Colon (tissue), 2 donors: ENCODE measurements around the gene C6orf120.

Experiments
- FAIRE-seq: peaks from 2 replicates; lab custom pipeline; 2012; peaks lifted over from hg19 to GRCh38; lab: Jason Lieb, UNC
- donor health status: control.
- donor health status: control.

Gene C6orf120

GRCh38 chr6:169701954-169702839 lies at the start of gene C6orf120, which contains the start of gene WDR27:
C6orf120 (plus strand) TSS chr6:169702126; CDS start chr6:169702460, 334 bp downstream.
WDR27 (minus strand) TSS chr6:169702029; CDS start chr6:169689005, 13,024 bp downstream.
- no peak for FAIRE-seq

- FAIRE-seq, result no peak
Measured at GRCh38 chr6:169652896-169653295, 49.0 kb upstream of the C6orf120 start.

DNA sequence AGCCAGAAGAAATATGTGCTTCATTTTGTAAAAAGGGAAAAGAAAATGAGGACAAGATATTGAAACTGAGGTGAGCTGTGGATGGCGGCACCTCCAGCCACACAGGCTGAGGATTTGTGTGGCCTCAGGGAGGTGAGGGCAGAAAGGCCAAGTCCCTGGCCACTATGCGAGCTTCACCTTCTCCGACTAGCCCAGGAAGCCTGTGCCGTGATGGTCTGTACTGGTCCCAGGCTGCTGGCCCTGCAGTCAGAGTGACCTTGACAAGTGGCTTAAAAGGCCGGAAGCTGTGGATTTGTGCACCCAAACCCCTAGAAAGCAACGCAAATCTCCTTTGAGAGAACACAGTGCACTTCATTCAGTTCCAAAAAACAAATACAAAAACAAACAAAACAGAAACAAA lies 48.2 kb upstream of the C6orf120 start:
- FAIRE-seq, result no peak

GRCh38 chr6:169654598-169655391 lies 47.1 kb upstream of the C6orf120 start:
- no peak for FAIRE-seq

- no peak for FAIRE-seq
Measured at GRCh38 chr6:169656546-169657283, 45.2 kb upstream of the C6orf120 start.

GRCh38 chr6:169657284-169657610 lies 44.7 kb upstream of the C6orf120 start:
- no peak for FAIRE-seq

DNA sequence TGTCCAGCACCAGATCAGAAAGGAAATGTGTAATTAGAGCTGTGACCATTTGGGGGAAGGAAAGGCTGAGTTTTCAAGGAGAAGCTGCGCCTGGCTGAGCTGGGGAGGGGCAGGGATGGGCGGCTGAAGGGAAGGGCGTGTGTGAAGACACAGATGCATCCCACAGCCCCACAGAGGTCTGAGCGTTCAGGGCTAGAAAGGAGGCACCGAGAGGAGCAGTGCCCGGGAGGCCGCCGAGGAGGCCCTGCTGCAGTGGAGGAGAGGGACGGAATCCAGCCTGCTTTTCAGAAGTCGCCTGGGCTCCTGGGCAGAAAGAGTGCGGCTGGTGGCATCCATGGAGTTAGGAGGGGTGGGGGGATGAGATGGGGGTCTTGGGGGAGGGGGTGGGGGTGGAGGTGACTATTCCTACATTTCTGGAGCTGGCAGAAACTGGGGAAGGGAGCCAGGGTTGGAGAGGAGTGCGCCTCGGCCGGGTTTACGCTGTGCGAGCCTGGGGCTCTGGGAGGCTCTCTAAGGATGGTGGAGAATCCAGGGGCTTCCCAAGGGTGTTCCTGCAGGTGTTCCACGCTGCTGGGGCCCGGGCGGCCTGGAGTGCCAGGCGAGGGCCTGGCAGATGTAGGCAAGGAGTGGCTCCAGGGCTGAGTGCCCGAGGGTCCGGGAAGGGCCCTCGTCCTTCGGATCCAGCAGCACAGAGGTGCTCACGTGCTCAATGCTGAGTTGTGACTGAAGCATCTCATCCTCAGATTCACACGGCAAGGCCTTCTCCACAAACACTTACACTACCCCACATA lies 41.9 kb upstream of the C6orf120 start:
- no peak for FAIRE-seq

- no peak for FAIRE-seq
Measured at GRCh38 chr6:169660751-169661390, 41.1 kb upstream of the C6orf120 start.

DNA sequence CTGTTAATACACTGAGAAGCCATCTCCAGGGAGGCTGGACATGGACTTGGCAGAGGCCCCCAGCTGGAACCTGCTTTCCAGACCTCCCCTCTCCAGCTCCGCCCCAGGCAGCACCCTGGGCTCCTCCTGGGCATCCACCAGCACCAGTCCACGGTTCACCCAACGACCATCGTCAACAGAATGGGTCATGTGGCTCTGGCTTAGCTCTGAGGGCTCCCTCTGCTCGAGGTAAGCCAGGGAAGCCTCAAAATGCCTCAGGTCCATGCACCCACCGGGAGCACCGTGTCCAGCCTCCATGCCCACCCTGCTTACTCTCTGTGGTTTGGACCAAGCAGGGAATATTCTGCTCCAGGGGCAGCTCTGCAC lies 40.6 kb upstream of the C6orf120 start:
- no peak for FAIRE-seq

GRCh38 chr6:169663468-169663867 lies 38.5 kb upstream of the C6orf120 start:
- no peak for FAIRE-seq

- no peak for FAIRE-seq
Measured at GRCh38 chr6:169664227-169664626, 37.7 kb upstream of the C6orf120 start.

- FAIRE-seq, result no peak
Measured at GRCh38 chr6:169665289-169665688, 36.6 kb upstream of the C6orf120 start.

- FAIRE-seq, result no peak
Measured at GRCh38 chr6:169666441-169666840, 35.5 kb upstream of the C6orf120 start.

DNA sequence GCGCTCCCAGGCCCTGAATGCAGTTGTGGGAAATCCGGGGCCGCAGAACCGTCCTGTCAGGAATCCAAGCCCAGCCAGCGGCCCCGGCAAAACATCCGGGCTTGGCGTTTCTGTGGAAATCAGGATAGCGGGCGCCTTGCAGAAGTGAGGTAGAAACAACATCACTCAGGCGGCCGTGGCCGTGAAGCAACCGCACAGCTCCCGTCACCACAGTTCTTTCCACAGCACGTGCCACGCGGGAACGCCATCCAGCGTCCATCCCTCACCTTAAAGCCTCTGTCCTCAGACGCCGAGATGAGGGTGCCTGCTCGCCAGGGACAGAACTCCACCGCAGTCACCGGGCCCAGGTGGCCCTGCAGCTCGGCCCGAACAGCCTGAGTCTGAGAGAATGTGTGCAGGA lies 34.2 kb upstream of the C6orf120 start:
- FAIRE-seq, result no peak

GRCh38 chr6:169668203-169668847 lies 33.6 kb upstream of the C6orf120 start:
- no peak for FAIRE-seq

GRCh38 chr6:169669147-169669546 lies 32.8 kb upstream of the C6orf120 start:
- no peak for FAIRE-seq

DNA sequence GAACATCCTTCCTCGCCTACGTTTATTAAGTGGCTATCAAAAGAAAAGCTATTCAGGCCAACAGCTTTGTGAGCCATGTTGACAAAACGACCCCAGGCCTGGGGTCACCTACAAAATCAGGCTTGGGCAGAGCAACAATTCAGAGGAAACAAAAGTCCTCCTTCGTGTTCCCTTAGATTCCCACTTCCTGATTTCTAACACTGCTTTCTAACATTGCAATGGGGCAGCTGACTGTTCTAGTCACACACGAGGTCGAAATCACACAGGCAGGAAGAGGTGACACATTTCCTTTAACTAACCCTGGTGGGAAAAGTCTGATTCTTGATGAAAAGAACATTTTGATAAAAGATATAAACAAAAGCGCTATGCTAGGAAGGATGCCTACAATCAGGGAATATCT lies 32.0 kb upstream of the C6orf120 start:
- no peak for FAIRE-seq

DNA sequence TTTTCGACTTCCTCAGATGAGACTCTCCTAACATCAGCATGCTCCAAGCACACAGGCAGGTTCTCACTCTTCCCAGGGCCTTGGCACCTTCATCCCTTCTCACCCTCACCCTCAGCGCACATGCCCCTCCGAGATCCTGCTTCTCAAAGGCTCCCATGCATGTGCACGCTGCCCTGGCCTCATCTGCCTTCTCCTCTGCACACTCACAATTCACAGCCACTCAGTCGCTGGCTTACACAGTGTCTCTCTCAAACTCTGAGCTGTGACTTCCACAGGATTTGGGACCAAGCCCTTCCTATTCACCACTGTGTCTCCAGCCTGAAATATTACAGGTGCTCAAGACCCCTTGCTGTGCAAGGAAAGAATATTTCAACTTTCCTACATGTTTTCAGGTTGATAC lies 30.4 kb upstream of the C6orf120 start:
- FAIRE-seq, result no peak

DNA sequence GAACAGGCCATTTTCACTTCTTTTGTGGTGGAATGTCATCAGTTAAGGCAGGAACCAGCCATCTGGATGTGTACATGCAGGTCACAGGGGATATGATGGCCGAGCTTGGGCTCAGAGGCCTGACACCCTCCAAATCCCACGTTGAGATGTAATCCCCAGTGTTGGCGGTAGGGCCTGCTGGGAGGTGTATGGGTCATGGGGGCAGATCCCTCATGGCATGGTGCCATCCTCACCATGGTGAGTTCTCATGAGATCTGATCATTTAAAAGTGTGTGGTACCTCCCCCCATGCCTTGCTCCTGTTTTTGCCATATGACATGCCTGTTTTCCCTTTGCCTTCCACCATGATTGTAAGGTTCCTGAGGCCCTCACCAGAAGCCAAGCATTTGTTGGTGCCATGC lies 26.9 kb upstream of the C6orf120 start:
- FAIRE-seq, result no peak

- no peak for FAIRE-seq
Measured at GRCh38 chr6:169677096-169677495, 24.8 kb upstream of the C6orf120 start.

DNA sequence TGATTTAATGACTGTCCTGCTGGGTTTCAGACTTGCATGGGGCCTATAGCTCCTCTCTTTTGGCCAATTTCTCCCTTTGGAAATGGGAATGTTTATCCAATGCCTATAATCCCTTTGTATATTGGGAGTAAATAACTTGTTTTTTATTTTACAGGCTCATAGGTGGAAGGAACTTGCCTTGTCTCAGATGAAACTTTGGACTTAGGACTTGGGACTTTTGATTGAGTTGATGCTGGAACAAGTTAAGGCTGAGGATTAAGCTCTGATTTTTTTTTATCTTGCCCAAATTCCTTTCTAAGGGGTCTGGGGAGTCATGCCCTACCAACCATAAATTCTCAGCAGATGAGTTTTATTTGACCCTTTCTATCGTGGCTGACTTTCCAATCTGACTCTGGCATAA lies 23.6 kb upstream of the C6orf120 start:
- no peak for FAIRE-seq
